SK-N-SH (cell line): ENCODE results near the gene SPIRE2. TPM values are rescaled to one million over a fixed set of nuclear protein-coding genes. Genes with fewer than 3 reads are reported as not detected.
"Not testable (repeated sequence)": the region's sequence is repeated elsewhere in the genome, so short reads cannot be mapped to it uniquely, and the experiment has no call there.

Experiments used
- CTCF ChIA-PET: fragments of 300-600, 350-600 bp; formaldehyde crosslinking; extraction: SDS; loops from one replicate; lab custom pipeline; 2021; lab: Yijun Ruan, JAX
- POLR2A ChIA-PET: fragments of 350-600 bp; sonication (Branson Sonifier 250); formaldehyde crosslinking; extraction: SDS; loops from one replicate; lab custom pipeline; 2020; ENCODE audit warnings: antibody characterized with exemption, inconsistent platforms; lab: Yijun Ruan, JAX
- DNase-seq: peaks from one replicate; pipeline ENCODE4 v3.0.0; 2012
- H2AFZ ChIP-seq: fragments of 200-600 bp; sonication (generic); 2 replicates; pipeline ENCODE4 v1.8.1; 2016; ENCODE audit warnings: antibody characterized with exemption, mild to moderate bottlenecking, low read depth
- H3F3A ChIP-seq: fragments of 200-600 bp; sonication (generic); replicated peaks from 2 replicates; pipeline ENCODE3; 2016; ENCODE audit warnings: antibody characterized with exemption, mild to moderate bottlenecking; ENCODE audit not compliant: insufficient read depth
- H3K27ac ChIP-seq, 2 experiments: fragments of 200-500 bp in 1 of 2; fragments of 200-600 bp in 1 of 2; sonication (Bioruptor generic) in 1 of 2; sonication (generic), shearing (Covaris generic) in 1 of 2; 2 replicates each; pipeline versions ENCODE4 v1.5.1 to v1.6.1; 2014 to 2016; ENCODE audit warnings: low read depth in 2 of 2, inconsistent platforms in 1 of 2, low read length in 1 of 2, mild to moderate bottlenecking in 1 of 2, mixed read lengths in 1 of 2
- H3K27me3 ChIP-seq: fragments of 200-600 bp; sonication (generic), shearing (Covaris generic); 2 replicates; pipeline ENCODE4 v1.6.1; 2016; ENCODE audit warnings: mixed run types; ENCODE audit not compliant: insufficient read depth
- H3K36me3 ChIP-seq, 2 experiments: fragments of 200-500 bp in 1 of 2; fragments of 200-600 bp in 1 of 2; sonication (Bioruptor generic) in 1 of 2; sonication (generic) in 1 of 2; replicated peaks in 1 of 2; 2 replicates each; pipeline versions ENCODE3 to v1.5.1; 2014 to 2016; ENCODE audit warnings: low read length in 1 of 2, mild to moderate bottlenecking in 1 of 2; ENCODE audit not compliant: insufficient read depth in 2 of 2, control insufficient read depth in 1 of 2
- H3K4me1 ChIP-seq, 2 experiments: fragments of 200-500 bp in 1 of 2; fragments of 200-600 bp in 1 of 2; sonication (Bioruptor generic) in 1 of 2; sonication (generic), shearing (Covaris generic) in 1 of 2; 2 replicates each; pipeline versions ENCODE4 v1.5.1 to v1.6.1; 2014 to 2016; ENCODE audit warnings: low read depth in 1 of 2, low read length in 1 of 2, mixed run types in 1 of 2; ENCODE audit not compliant: insufficient read depth in 2 of 2, control insufficient read depth in 1 of 2
- H3K4me2 ChIP-seq: fragments of 200-600 bp; sonication (generic), shearing (Covaris generic); 2 replicates; pipeline ENCODE4 v1.6.1; 2017; ENCODE audit warnings: mixed run types
- H3K4me3 ChIP-seq, 2 experiments: fragments of 200-500 bp in 1 of 2; fragments of 200-600 bp in 1 of 2; sonication (Bioruptor generic) in 1 of 2; sonication (generic), shearing (Covaris generic) in 1 of 2; 2 replicates each; pipeline versions ENCODE4 v1.5.1 to v1.8.1; 2014 to 2016; ENCODE audit warnings: low read depth in 2 of 2, inconsistent platforms in 1 of 2, low read length in 1 of 2, mild to moderate bottlenecking in 1 of 2, mixed read lengths in 1 of 2, moderate library complexity in 1 of 2
- H3K79me2 ChIP-seq: fragments of 200-600 bp; sonication (generic); 2 replicates; pipeline ENCODE4 v1.8.1; 2017; ENCODE audit warnings: mild to moderate bottlenecking; ENCODE audit not compliant: insufficient read depth
- H3K9ac ChIP-seq: fragments of 200-600 bp; sonication (generic); 2 replicates; pipeline ENCODE4 v1.6.1; 2017; ENCODE audit warnings: mixed run types
- H3K9me2 ChIP-seq: fragments of 200-600 bp; sonication (generic); 2 replicates; pipeline ENCODE4 v1.6.1; 2017; ENCODE audit warnings: mixed run types
- H3K9me3 ChIP-seq: fragments of 200-600 bp; sonication (generic); 2 replicates; pipeline ENCODE4 v1.6.1; 2017; ENCODE audit warnings: mixed run types, mild to moderate bottlenecking, moderate library complexity
- H4K20me1 ChIP-seq: fragments of 200-600 bp; sonication (generic); 2 replicates; pipeline ENCODE4 v1.6.1; 2017; ENCODE audit warnings: mild to moderate bottlenecking, mixed run types; ENCODE audit not compliant: insufficient read depth
- IRF3 ChIP-seq: fragments of 150-350 bp; IDR thresholded peaks from 2 replicates; pipeline ENCODE4 v1.6.1; 2016; ENCODE audit warnings: mild to moderate bottlenecking, low read depth, low read length
- NFIC ChIP-seq: IDR thresholded peaks from 2 replicates; pipeline ENCODE4 v1.4.0; 2012; ENCODE audit warnings: borderline replicate concordance
- POLR2AphosphoS5 ChIP-seq: IDR thresholded peaks from 2 replicates; pipeline ENCODE4 v1.6.1; 2012; ENCODE audit warnings: low read depth, low read length
- WGBS: methylation state at CpG from one replicate; pipeline ENCODE4 v1.1.6; 2017; ENCODE audit warnings: low lambda C conversion rate; 5-methylcytosine and 5-hydroxymethylcytosine counted together
- polyA plus RNA-seq, 3 experiments: library from polyadenylated mRNA; depleted of rRNA; stranded (reverse); fragments of >200 nt; gene quantifications; 2 replicates each; pipeline ENCODE4 v1.2.3, GENCODE V29; 2012
- TF ChIP-seq, protein P1 (sequence below): IDR thresholded peaks from 2 replicates; pipeline ENCODE4 v1.6.1; 2012; ENCODE audit warnings: mild to moderate bottlenecking, low read depth, low read length, moderate library complexity

SPIRE2 gene
- polyA plus RNA-seq, 1 of the 3 experiments (the other 2 are of a cell fraction) = 15.3 TPM

DNA sequence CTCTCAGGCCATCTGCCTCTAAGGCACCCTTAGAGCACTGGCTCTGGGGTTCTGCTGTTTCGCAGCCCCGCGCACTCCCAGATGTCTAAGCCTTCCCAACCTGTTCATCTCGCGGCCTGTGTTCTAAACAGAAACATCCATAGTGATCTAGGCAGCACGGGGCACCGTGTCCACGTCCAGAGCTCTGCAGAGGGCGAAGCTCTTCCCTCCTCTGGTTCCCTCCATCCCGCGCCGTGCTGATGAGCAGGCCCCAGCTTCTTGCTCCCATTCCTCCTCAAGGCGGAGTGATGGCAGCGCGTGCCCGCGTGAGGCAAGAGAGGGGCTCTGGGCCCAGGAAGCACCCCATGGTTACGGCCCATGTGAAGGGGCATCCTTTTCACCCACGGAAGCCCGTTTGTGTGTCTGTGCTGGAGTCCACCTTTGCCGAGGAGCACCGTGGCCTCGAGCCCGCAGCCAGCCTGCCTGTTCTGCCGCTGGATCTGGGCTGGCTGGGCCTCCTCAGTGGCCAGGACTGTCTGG is 3.6 kb downstream of the SPIRE2 start:
- Histone ChIP-seq H3K4me1 (peaks cover 0 to 14% of the 10 kb centered on the region in 2 experiments; a peak in 1 of 4 replicates), H2AFZ (no peak overlapping the region), H3K9me2 (no peaks in the 10 kb centered on the region), H3K36me3 (peaks cover 0 to 8% of the 10 kb centered on the region in 2 experiments), H3K27ac (no peak overlapping the region), H3K4me2 (no peak overlapping the region), H3K27me3 (no peaks in the 10 kb centered on the region), H4K20me1 (0 out of 2 replicates have a peak, but pooled peaks cover 14% of the 10 kb centered on the region), H3K9me3 (no peaks in the 10 kb centered on the region), H3K4me3 (no peak overlapping the region), H3K79me2 (no peaks in the 10 kb centered on the region), H3F3A (peaks cover 9% of the 10 kb centered on the region), H3K9ac (no peak overlapping the region)
- POLR2A ChIA-PET = no interaction called here
- TF ChIP-seq NFIC (no peak), POLR2AphosphoS5 (no peak), IRF3 (no peak)
- TF ChIP-seq, protein P1, sequence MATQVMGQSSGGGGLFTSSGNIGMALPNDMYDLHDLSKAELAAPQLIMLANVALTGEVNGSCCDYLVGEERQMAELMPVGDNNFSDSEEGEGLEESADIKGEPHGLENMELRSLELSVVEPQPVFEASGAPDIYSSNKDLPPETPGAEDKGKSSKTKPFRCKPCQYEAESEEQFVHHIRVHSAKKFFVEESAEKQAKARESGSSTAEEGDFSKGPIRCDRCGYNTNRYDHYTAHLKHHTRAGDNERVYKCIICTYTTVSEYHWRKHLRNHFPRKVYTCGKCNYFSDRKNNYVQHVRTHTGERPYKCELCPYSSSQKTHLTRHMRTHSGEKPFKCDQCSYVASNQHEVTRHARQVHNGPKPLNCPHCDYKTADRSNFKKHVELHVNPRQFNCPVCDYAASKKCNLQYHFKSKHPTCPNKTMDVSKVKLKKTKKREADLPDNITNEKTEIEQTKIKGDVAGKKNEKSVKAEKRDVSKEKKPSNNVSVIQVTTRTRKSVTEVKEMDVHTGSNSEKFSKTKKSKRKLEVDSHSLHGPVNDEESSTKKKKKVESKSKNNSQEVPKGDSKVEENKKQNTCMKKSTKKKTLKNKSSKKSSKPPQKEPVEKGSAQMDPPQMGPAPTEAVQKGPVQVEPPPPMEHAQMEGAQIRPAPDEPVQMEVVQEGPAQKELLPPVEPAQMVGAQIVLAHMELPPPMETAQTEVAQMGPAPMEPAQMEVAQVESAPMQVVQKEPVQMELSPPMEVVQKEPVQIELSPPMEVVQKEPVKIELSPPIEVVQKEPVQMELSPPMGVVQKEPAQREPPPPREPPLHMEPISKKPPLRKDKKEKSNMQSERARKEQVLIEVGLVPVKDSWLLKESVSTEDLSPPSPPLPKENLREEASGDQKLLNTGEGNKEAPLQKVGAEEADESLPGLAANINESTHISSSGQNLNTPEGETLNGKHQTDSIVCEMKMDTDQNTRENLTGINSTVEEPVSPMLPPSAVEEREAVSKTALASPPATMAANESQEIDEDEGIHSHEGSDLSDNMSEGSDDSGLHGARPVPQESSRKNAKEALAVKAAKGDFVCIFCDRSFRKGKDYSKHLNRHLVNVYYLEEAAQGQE = no peak
- WGBS = 97% methylated on average over 18 of the region's 25 CpGs
- DNase-seq = no peak
- CTCF ChIA-PET = interaction anchor here (1.2 kb wide), 2 partner anchors 11 to 29 kb away, joined by 4 read pairs; no protein-coding TSS in a partner anchor

- H3K27ac ChIP-seq, H3K4me2 ChIP-seq, H3K9me3 ChIP-seq, H3K9ac ChIP-seq, POLR2A ChIA-PET, H3K9me2 ChIP-seq, DNase-seq, H3K79me2 ChIP-seq, H2AFZ ChIP-seq, H3K36me3 ChIP-seq, H3K4me3 ChIP-seq, H3K27me3 ChIP-seq, H3F3A ChIP-seq, CTCF ChIA-PET: not testable (repeated sequence)
- peaks cover 0 to 11% of the 10 kb centered on the region in 2 experiments; a peak in 1 of 4 replicates for H3K4me1 ChIP-seq
- 0 out of 2 replicates have a peak, but pooled peaks cover 14% of the 10 kb centered on the region for H4K20me1 ChIP-seq
- WGBS = 97% methylated on average over 24 of the region's 39 CpGs
Observed at GRCh38 chr16:89833664-89834363, 5.5 kb downstream of the SPIRE2 start.

- H2AFZ ChIP-seq, H3K9ac ChIP-seq, H3K4me3 ChIP-seq, H3K4me2 ChIP-seq, DNase-seq, H3K9me2 ChIP-seq, CTCF ChIA-PET, H3K79me2 ChIP-seq, H3K9me3 ChIP-seq, POLR2A ChIA-PET, H3K4me1 ChIP-seq, H3K36me3 ChIP-seq, H3K27me3 ChIP-seq, H3K27ac ChIP-seq, H3F3A ChIP-seq, H4K20me1 ChIP-seq: not testable (repeated sequence)
- WGBS = 97% methylated on average over 33 of the region's 42 CpGs
Observed at GRCh38 chr16:89834813-89835363, 6.6 kb downstream of the SPIRE2 start.

DNA sequence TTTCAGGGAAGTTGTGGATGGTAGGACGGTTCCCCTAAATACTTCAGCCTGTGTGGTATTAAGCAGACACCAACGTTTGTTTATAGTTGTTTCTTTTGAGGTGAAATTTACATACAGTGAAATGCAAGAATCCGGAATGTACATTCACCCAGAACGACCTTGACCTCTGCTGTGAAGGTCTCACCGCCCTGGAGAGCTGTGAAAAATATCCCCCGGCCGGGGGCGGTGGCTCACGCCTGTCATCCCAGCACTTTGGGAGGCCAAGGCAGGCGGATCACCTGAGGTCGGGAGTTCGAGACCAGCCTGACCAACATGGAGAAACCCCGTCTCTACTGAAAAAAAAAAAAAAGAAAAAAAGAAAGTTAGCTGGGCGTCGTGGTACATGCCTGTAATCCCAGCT is 8.2 kb downstream of the SPIRE2 start:
- H3K4me2 ChIP-seq, H3K79me2 ChIP-seq, H3F3A ChIP-seq, H3K36me3 ChIP-seq, H3K4me3 ChIP-seq, DNase-seq, H4K20me1 ChIP-seq, H2AFZ ChIP-seq, H3K27ac ChIP-seq, H3K27me3 ChIP-seq, H3K9me2 ChIP-seq, POLR2A ChIA-PET, H3K4me1 ChIP-seq, H3K9me3 ChIP-seq, H3K9ac ChIP-seq: not testable (repeated sequence)
- 85% methylated on average over 15 of the region's 15 CpGs for WGBS
- CTCF ChIA-PET = interaction anchor here (1.2 to 3.2 kb wide), 2 partner anchors 24 to 44 kb away, joined by 4 to 17 read pairs; no protein-coding TSS in a partner anchor
